Testis (tissue), 3 donors: ENCODE data around the gene PSMD1. TPM values are rescaled to one million over a fixed set of nuclear protein-coding genes. Genes with fewer than 3 reads are reported as not detected.

Experiments used
- DNase-seq: peaks from one replicate; pipeline ENCODE4 v3.0.0-alpha.2; 2019
- H3K27ac ChIP-seq, 2 donors: fragments of 200-600 bp; sonication (generic); one replicate each; pipeline ENCODE4 v1.5.1; 2019
- H3K27me3 ChIP-seq: fragments of 200-600 bp; sonication (generic); one replicate; pipeline ENCODE4 v1.5.1; 2019
- H3K36me3 ChIP-seq: fragments of 200-600 bp; sonication (generic); one replicate; pipeline ENCODE4 v1.5.1; 2017; ENCODE audit warnings: low read depth; ENCODE audit errors: missing control alignments
- H3K4me1 ChIP-seq: fragments of 200-600 bp; sonication (generic); one replicate; pipeline ENCODE4 v1.5.1; 2019
- H3K4me3 ChIP-seq, 2 donors: fragments of 200-600 bp; sonication (generic); one replicate each; pipeline ENCODE4 v1.5.1; 2017 to 2019
- H3K9me3 ChIP-seq: fragments of 200-600 bp; sonication (generic); one replicate; pipeline ENCODE4 v1.5.1; 2017
- POLR2A ChIP-seq: fragments of 450-650 bp; IDR thresholded peaks from one replicate; pipeline ENCODE4 v1.6.1; 2017; ENCODE audit warnings: antibody characterized with exemption, mild to moderate bottlenecking, moderate library complexity
- WGBS, 2 donors: methylation state at CpG; one replicate each; pipeline ENCODE4 v1.1.5; 2018; 5-methylcytosine and 5-hydroxymethylcytosine counted together
- intact Hi-C: fragments of 100-400 bp; cut with DNase I; formaldehyde crosslinking; loops from one replicate; pipeline ENCODE4 v1.15.1; 2023; ENCODE audit warnings: low total_unique reads
- polyA plus RNA-seq: library from polyadenylated mRNA; stranded (reverse); fragments of 350-450 nt; fragmentation: Illumina TruSeq; extraction: RNeasy Lipid Tissue Mini Kit (QIAGEN cat#74804); gene quantifications from one replicate; pipeline ENCODE4 v1.2.3, GENCODE V29; 2014; ENCODE audit warnings: low read depth, low replicate concordance; ENCODE audit not compliant: insufficient read depth
- total RNA-seq, 2 donors: library from RNA; depleted of rRNA; stranded (reverse); fragments of >200 nt; gene quantifications; one replicate each; pipeline ENCODE4 v1.2.3, GENCODE V29; 2016
- TF ChIP-seq, protein P1 (sequence below), 3 experiments: fragments of 450-650 bp in 2 of 3; fragments of 200-600 bp in 1 of 3; sonication (generic) in 1 of 3; IDR thresholded peaks; one replicate each; pipeline ENCODE4 v1.5.1; 2016 to 2019; ENCODE audit warnings: antibody characterized with exemption in 3 of 3, mild to moderate bottlenecking in 2 of 3, moderate library complexity in 1 of 3

PSMD1 gene
- total and polyA plus RNA-seq, 3 donors from 2014 or later = 60.8 to 69.6 (median 66.8) TPM

DNA sequence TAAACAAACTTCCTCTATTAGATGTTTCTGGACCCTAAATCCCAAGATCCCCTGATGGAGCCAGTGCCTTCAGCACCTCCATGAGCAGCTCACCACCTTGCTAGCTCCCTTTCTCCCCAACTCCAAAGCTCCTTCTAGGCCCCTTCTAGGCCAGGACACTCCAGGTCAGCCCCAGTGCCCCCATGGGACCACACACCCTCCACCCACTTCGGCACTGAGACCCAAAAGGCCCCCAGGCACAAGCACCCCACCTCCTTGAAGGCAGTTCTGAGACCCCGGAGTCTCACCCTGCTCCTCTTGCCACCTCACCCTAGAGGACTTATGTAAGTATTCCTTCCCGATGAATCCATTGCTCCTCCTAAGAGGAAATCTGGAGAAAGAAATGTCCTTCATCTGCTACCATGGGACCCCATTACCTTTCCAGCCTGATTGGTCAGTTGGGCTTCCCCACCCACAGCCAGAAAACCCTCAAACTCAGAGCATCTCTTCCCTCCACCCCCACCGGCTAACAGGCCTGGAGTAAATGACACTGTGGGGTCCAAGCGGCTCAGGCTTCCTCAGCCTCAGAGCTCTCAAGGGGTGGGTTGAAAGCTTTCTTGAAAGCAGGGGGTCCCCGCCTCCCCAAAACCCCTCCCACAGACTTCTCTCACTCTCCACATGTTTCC is 132.0 kb downstream of the PSMD1 start:
- H3K36me3 ChIP-seq = no peaks in the 10 kb centered on the region
- no peaks in the 10 kb centered on the region for H3K9me3 ChIP-seq
- H3K27ac ChIP-seq = peak overlapping the region; percentile 23 to 91
- H3K4me3 ChIP-seq = no peak overlapping the region
- no peak for TF ChIP-seq POLR2A
- TF ChIP-seq, protein P1, sequence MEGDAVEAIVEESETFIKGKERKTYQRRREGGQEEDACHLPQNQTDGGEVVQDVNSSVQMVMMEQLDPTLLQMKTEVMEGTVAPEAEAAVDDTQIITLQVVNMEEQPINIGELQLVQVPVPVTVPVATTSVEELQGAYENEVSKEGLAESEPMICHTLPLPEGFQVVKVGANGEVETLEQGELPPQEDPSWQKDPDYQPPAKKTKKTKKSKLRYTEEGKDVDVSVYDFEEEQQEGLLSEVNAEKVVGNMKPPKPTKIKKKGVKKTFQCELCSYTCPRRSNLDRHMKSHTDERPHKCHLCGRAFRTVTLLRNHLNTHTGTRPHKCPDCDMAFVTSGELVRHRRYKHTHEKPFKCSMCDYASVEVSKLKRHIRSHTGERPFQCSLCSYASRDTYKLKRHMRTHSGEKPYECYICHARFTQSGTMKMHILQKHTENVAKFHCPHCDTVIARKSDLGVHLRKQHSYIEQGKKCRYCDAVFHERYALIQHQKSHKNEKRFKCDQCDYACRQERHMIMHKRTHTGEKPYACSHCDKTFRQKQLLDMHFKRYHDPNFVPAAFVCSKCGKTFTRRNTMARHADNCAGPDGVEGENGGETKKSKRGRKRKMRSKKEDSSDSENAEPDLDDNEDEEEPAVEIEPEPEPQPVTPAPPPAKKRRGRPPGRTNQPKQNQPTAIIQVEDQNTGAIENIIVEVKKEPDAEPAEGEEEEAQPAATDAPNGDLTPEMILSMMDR (IDR thresholded peaks at IDR 0.05) = no peak
- WGBS, 2 donors = 87 to 95% methylated on average over 6 of the region's 6 CpGs
- no peaks in the 10 kb centered on the region for H3K27me3 ChIP-seq
- H3K4me1 ChIP-seq = peaks cover 31% of the 10 kb centered on the region
- intact Hi-C loops = no loop called here
- no peak for DNase-seq

DNA sequence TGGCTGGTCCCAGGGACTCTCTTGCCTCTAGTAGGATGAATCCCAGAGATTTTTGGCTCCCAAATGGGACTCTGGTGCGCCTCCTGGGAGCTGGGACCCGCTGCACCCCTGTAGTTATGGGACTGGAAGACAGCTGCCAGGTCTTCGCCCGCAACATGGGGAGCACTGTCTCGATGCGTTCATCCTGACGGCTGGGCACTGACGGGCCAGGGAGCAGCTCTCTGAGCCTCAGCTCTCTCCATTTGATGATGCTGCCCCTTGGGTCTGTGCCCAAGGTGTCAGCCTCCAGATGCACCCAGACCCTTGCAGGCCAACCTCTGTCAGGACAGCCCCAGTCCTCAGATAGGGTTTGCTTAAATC is 132.5 kb downstream of the PSMD1 start:
- intact Hi-C loops = no loop called here
- DNase-seq = no peak
- Histone ChIP-seq H3K4me1 (peaks cover 31% of the 10 kb centered on the region), H3K36me3 (no peaks in the 10 kb centered on the region), H3K4me3 (no peak overlapping the region), H3K9me3 (no peaks in the 10 kb centered on the region), H3K27ac (peak overlapping the region in 1 of 2 donors; percentile 91), H3K27me3 (no peaks in the 10 kb centered on the region)
- TF ChIP-seq, protein P1 (IDR thresholded peaks at IDR 0.05) = no peak
- TF ChIP-seq POLR2A = no peak
- WGBS, 2 donors = 94% methylated on average over 8 of the region's 8 CpGs; no CpG with 5 or more reads in 1 of the 2 donors

DNA sequence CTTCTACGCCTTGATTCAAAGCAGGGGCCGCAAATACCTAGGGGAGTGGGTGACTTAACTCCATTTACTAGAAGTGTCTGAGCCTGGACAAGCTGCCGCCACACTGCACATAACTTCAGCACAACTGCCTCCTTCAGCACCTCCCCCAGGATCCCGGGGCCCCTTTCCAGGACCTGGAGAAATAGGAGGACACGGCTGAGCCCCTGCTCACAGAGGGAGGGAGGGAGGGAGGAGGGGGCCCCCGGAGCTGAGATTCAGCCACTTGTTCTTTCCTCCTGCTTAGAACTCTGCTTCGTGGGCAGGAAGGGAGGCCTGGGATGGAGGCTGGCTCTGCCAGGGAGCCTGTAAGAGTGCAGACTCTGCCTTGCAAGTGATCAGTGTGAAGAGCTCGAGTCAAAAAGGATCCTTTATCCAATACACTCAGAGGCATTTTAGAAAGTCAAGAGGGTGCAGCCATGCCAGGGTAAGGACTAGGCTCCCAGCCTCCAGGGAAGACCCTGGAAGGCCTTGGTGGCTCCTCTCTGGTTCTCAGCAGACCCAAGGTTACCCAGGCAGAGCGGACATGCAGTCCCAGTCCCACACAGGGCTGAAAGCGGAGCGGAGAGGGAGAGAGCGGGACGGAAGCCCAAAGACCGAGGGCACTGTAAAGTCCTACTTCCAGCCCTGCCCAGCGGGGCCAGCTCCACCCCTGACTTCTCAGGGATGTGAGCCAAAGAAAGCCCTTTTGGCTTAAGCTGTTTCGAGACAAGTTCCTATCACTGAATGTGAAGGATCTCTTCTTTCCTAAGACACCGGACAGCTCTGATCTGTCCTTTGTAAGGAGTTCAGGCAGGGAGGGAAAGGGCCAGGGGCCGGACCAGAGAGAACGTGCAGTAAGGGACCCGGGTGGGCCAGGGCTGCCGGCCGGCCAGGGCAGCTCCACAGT is 133.2 kb downstream of the PSMD1 start:
- WGBS, 2 donors = 38 to 47% methylated on average over 20 to 22 of the region's 22 CpGs
- peak; percentile 64 for DNase-seq
- TF ChIP-seq, protein P1 (IDR thresholded peaks at IDR 0.05) = no peak
- no peak for TF ChIP-seq POLR2A
- Histone ChIP-seq H3K27ac (peak overlapping the region; percentile 91 to 92), H3K36me3 (no peaks in the 10 kb centered on the region), H3K4me1 (peaks cover 31% of the 10 kb centered on the region), H3K27me3 (no peaks in the 10 kb centered on the region), H3K4me3 (peak overlapping the region; percentile 31 to 48), H3K9me3 (no peaks in the 10 kb centered on the region)
- intact Hi-C loops = loop anchor here (10.0 kb wide), 1 partner anchor 75 kb away; no protein-coding TSS in a partner anchor

DNA sequence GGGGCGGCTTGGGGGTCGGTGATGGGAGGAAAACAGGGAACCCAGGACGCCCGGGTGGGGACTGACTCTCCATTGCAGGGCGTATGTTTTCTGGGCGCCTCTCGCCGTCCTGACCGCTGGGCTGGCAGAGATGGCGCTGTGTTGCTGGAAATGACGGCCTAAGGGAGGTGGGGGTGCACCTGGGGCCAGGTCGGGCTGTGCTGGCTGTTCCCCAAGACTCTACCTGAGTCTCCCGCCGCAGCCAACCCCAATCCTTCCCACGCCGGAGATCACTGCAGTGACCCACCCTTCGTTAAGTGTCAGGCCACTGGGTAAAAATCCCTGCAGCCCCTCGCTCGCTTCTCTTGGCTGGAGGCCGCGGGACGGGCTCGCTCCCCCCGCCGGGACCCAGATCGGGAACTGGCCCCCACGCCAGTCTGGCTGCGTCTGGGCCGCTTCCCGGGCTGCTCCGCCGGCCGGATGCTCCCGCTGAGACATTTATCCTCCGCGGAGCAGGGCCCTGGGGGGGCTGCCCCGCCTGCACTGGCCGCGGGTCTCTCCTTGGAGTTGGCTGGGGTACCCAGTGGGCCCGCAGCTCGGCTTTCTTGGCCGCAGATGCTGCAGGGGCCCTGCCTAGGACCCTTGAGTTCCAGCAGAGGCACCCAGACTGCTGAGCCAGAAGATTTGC is 134.0 kb downstream of the PSMD1 start:
- WGBS, 2 donors = 2 to 9% methylated on average over 30 to 42 of the region's 42 CpGs
- peak; percentile 63 for DNase-seq
- Histone ChIP-seq H3K4me1 (peaks cover 31% of the 10 kb centered on the region), H3K27ac (peak overlapping the region; percentile 91 to 92), H3K9me3 (no peaks in the 10 kb centered on the region), H3K36me3 (no peaks in the 10 kb centered on the region), H3K27me3 (no peaks in the 10 kb centered on the region), H3K4me3 (peak overlapping the region; percentile 31 to 48)
- TF ChIP-seq, protein P1 (IDR thresholded peaks at IDR 0.05) = no peak
- no peak for TF ChIP-seq POLR2A
- intact Hi-C loops = loop anchor here (10.0 kb wide), 1 partner anchor 76 kb away; no protein-coding TSS in a partner anchor
